Neutrophil (primary cell): ENCODE measurements around the gene WRAP53.
A peak's percentile ranks its signal among the peaks of the same experiment; 100 is the strongest.

Experiments
- H3K27ac ChIP-seq: fragments of 200-600 bp; sonication (generic); 2 replicates; pipeline ENCODE4 v1.5.1; 2016; ENCODE audit warnings: mild to moderate bottlenecking, moderate library complexity
- H3K27me3 ChIP-seq: fragments of 200-600 bp; sonication (generic); 2 replicates; pipeline ENCODE4 v1.6.0; 2016; ENCODE audit warnings: mild to moderate bottlenecking
- H3K36me3 ChIP-seq: fragments of 200-600 bp; sonication (generic); 2 replicates; pipeline ENCODE4 v1.5.1; 2017
- H3K4me1 ChIP-seq, 2 experiments: fragments of 200-600 bp in 1 of 2; sonication (generic) in 1 of 2; 1 replicate in 1 of 2; 2 replicates in 1 of 2; pipeline versions ENCODE4 v1.5.1 to v1.6.1; 2013 to 2016; ENCODE audit warnings: low read depth in 1 of 2, low read length in 1 of 2, mild to moderate bottlenecking in 1 of 2, moderate library complexity in 1 of 2; ENCODE audit not compliant: control insufficient read depth in 1 of 2, insufficient read depth in 1 of 2
- H3K4me3 ChIP-seq, 2 experiments: fragments of 200-600 bp in 1 of 2; sonication (generic) in 1 of 2; 1 replicate in 1 of 2; 2 replicates in 1 of 2; pipeline ENCODE4 v1.5.1; 2013 to 2016; ENCODE audit warnings: low read depth in 1 of 2, low read length in 1 of 2, mild to moderate bottlenecking in 1 of 2, moderate library complexity in 1 of 2
- H3K9me3 ChIP-seq: fragments of 200-600 bp; sonication (generic); 2 replicates; pipeline ENCODE4 v1.5.1; 2016
- TF ChIP-seq, protein P1 (sequence below): fragments of 200-600 bp; sonication (generic); IDR thresholded peaks from 2 replicates; pipeline ENCODE4 v1.5.1; 2016; ENCODE audit warnings: antibody characterized with exemption

Gene WRAP53

DNA sequence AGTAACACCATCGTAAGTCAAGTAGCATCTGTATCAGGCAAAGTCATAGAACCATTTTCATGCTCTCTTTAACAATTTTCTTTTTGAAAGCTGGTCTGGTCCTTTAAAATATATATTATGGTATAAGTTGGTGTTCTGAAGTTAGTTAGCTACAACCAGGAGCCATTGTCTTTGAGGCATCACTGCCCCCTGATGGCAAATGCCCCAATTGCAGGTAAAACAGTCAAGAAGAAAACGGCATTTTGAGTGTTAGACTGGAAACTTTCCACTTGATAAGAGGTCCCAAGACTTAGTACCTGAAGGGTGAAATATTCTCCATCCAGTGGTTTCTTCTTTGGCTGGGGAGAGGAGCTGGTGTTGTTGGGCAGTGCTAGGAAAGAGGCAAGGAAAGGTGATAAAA lies 15.0 kb upstream of the WRAP53 start:
- Histone ChIP-seq H3K4me1 (no peaks in the 10 kb centered on the region), H3K9me3 (peaks cover 8% of the 10 kb centered on the region), H3K27ac (no peak overlapping the region), H3K36me3 (peaks cover 63% of the 10 kb centered on the region), H3K27me3 (no peaks in the 10 kb centered on the region), H3K4me3 (no peak overlapping the region)
- TF ChIP-seq, protein P1, sequence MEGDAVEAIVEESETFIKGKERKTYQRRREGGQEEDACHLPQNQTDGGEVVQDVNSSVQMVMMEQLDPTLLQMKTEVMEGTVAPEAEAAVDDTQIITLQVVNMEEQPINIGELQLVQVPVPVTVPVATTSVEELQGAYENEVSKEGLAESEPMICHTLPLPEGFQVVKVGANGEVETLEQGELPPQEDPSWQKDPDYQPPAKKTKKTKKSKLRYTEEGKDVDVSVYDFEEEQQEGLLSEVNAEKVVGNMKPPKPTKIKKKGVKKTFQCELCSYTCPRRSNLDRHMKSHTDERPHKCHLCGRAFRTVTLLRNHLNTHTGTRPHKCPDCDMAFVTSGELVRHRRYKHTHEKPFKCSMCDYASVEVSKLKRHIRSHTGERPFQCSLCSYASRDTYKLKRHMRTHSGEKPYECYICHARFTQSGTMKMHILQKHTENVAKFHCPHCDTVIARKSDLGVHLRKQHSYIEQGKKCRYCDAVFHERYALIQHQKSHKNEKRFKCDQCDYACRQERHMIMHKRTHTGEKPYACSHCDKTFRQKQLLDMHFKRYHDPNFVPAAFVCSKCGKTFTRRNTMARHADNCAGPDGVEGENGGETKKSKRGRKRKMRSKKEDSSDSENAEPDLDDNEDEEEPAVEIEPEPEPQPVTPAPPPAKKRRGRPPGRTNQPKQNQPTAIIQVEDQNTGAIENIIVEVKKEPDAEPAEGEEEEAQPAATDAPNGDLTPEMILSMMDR = no peak

GRCh38 chr17:7674934-7675333 lies 13.3 kb upstream of the WRAP53 start:
- Histone ChIP-seq H3K4me1 (no peaks in the 10 kb centered on the region), H3K36me3 (peaks cover 52% of the 10 kb centered on the region), H3K27me3 (no peaks in the 10 kb centered on the region), H3K9me3 (peaks cover 8% of the 10 kb centered on the region), H3K4me3 (no peak overlapping the region), H3K27ac (no peak overlapping the region)
- TF ChIP-seq, protein P1 = no peak

GRCh38 chr17:7676533-7676932 lies 11.7 kb upstream of the WRAP53 start:
- Histone ChIP-seq H3K4me1 (no peaks in the 10 kb centered on the region), H3K36me3 (peaks cover 37% of the 10 kb centered on the region), H3K9me3 (peaks cover 8% of the 10 kb centered on the region), H3K27me3 (no peaks in the 10 kb centered on the region), H3K27ac (no peak overlapping the region), H3K4me3 (no peak overlapping the region)
- TF ChIP-seq, protein P1 = no peak

DNA sequence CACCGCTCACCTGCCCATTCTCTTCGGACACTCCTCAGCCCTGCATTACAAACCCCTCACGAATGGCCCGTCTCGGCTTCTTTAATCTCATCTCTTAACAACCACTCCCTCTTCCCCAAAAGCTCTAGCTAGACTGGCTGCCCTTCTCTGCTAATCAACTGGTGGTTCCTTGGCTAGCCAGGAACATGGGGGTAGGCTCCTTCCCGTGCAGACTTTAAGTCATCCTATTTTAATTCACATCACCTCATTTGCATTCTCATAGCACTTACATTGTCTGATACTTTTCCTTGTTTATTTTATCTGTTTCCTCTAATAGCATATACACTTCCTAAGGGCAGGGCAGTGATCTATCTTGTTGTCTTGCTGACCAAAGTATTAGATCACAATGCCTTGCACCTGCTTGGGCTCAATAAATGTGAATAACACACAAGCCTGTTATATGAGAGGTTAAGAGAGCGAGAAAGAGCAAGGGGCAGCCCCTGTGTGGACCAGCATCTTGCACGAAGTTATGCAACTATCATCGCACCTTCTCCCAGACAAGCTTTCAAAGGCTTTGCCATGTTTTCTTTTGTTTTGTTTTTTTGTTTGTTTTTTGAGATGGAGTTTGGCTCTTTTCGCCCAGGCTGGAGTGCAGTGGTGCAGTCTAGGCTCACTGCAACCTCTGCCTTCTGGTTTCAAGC lies 10.7 kb upstream of the WRAP53 start:
- H3K27me3 ChIP-seq = no peaks in the 10 kb centered on the region
- peaks cover 32% of the 10 kb centered on the region for H3K36me3 ChIP-seq
- peaks cover 8% of the 10 kb centered on the region for H3K9me3 ChIP-seq
- no peaks in the 10 kb centered on the region for H3K4me1 ChIP-seq
- TF ChIP-seq, protein P1 = no peak
- H3K27ac ChIP-seq = no peak overlapping the region
- no peak overlapping the region for H3K4me3 ChIP-seq

- H3K27me3 ChIP-seq = no peaks in the 10 kb centered on the region
- H3K9me3 ChIP-seq = no peaks in the 10 kb centered on the region
- TF ChIP-seq, protein P1 = no peak
- no peaks in the 10 kb centered on the region for H3K36me3 ChIP-seq
- H3K4me3 ChIP-seq = peak overlapping the region; percentile 70 to 93
- H3K27ac ChIP-seq = peak overlapping the region; percentile 95
- peaks cover 32 to 39% of the 10 kb centered on the region in 2 experiments for H3K4me1 ChIP-seq
Measured at GRCh38 chr17:7684851-7685532, 3.3 kb upstream of the WRAP53 start.
